ENCODE data around the gene TM9SF2.

The TM9SF2 gene

GRCh38 chr13:99536023-99536422, 34.8 kb downstream of the TM9SF2 start:
- Histone ChIP-seq H3K27me3 (no peaks in the 10 kb centered on the region), H3K36me3 (peaks cover under 1% of the 10 kb centered on the region; the same call in 1 of the 2 replicates), H3K4me1 (no peaks in the 10 kb centered on the region), H3K4me3 (ENCODE audit: low read depth, low read length) (no peak overlapping the region), H3K9me3 (no peaks in the 10 kb centered on the region)
- no peak for DNase-seq
- TF ChIP-seq CTCF (IDR thresholded peaks at IDR 0.05; ENCODE audit: low read depth, low read length), result no peak

GRCh38 chr13:99540530-99540929, 39.3 kb downstream of the TM9SF2 start:
- Histone ChIP-seq H3K36me3 (peaks cover 18% of the 10 kb centered on the region), H3K4me1 (no peaks in the 10 kb centered on the region), H3K9me3 (no peaks in the 10 kb centered on the region), H3K27me3 (no peaks in the 10 kb centered on the region), H3K4me3 (ENCODE audit: low read depth, low read length) (no peak overlapping the region)
- TF ChIP-seq CTCF (IDR thresholded peaks at IDR 0.05; ENCODE audit: low read depth, low read length), result no peak
- DNase-seq, result no peak

- H3K27me3 ChIP-seq, result no peaks in the 10 kb centered on the region
- peaks cover 31% of the 10 kb centered on the region for H3K36me3 ChIP-seq
- no peaks in the 10 kb centered on the region for H3K4me1 ChIP-seq
- no peaks in the 10 kb centered on the region for H3K9me3 ChIP-seq
- no peak for TF ChIP-seq CTCF (IDR thresholded peaks at IDR 0.05; ENCODE audit: low read depth, low read length)
- DNase-seq, result no peak
- no peak overlapping the region for H3K4me3 ChIP-seq (ENCODE audit: low read depth, low read length)
Observed at GRCh38 chr13:99542788-99543406, 41.6 kb downstream of the TM9SF2 start.

GRCh38 chr13:99545361-99545760, 44.1 kb downstream of the TM9SF2 start:
- Histone ChIP-seq H3K36me3 (peaks cover 36% of the 10 kb centered on the region), H3K4me1 (no peaks in the 10 kb centered on the region), H3K9me3 (no peaks in the 10 kb centered on the region), H3K27me3 (no peaks in the 10 kb centered on the region), H3K4me3 (ENCODE audit: low read depth, low read length) (no peak overlapping the region)
- no peak for DNase-seq
- TF ChIP-seq CTCF (IDR thresholded peaks at IDR 0.05; ENCODE audit: low read depth, low read length), result no peak

GRCh38 chr13:99545979-99546378, 44.7 kb downstream of the TM9SF2 start:
- TF ChIP-seq CTCF (IDR thresholded peaks at IDR 0.05; ENCODE audit: low read depth, low read length), result no peak
- H3K27me3 ChIP-seq, result no peaks in the 10 kb centered on the region
- H3K4me3 ChIP-seq (ENCODE audit: low read depth, low read length), result no peak overlapping the region
- no peak for DNase-seq
- H3K36me3 ChIP-seq, result peaks cover 35% of the 10 kb centered on the region
- H3K9me3 ChIP-seq, result no peaks in the 10 kb centered on the region
- H3K4me1 ChIP-seq, result no peaks in the 10 kb centered on the region

- Histone ChIP-seq H3K27me3 (no peaks in the 10 kb centered on the region), H3K9me3 (no peaks in the 10 kb centered on the region), H3K4me3 (ENCODE audit: low read depth, low read length) (no peak overlapping the region), H3K36me3 (peaks cover 27% of the 10 kb centered on the region), H3K4me1 (no peaks in the 10 kb centered on the region)
- DNase-seq, result no peak
- TF ChIP-seq CTCF (IDR thresholded peaks at IDR 0.05; ENCODE audit: low read depth, low read length), result no peak
Observed at GRCh38 chr13:99546878-99547277, 45.6 kb downstream of the TM9SF2 start.
